Mesothelial cell of epicardium (in vitro differentiated cells): ENCODE data around the gene LUZP1. TPM values are rescaled to one million over a fixed set of nuclear protein-coding genes. Genes with fewer than 3 reads are reported as not detected.

ENCODE experiments used
- DNase-seq, 2 experiments: peaks; one replicate each; pipeline ENCODE4 v3.0.0; 2021; ENCODE audit warnings: low spot score in 2 of 2; ENCODE audit not compliant: unreplicated experiment in 2 of 2
- H3K27ac Mint-ChIP-seq: 2 replicates; pipeline ENCODE4 v1.8.0; 2021; ENCODE audit warnings: mixed read lengths
- H3K27me3 Mint-ChIP-seq: 2 replicates; pipeline ENCODE4 v1.8.0; 2021; ENCODE audit warnings: low read depth, mixed read lengths
- H3K36me3 Mint-ChIP-seq: 2 replicates; pipeline ENCODE4 v1.8.0; 2021; ENCODE audit warnings: mixed read lengths
- H3K4me1 Mint-ChIP-seq: 2 replicates; pipeline ENCODE4 v1.8.0; 2021; ENCODE audit warnings: mixed read lengths
- H3K4me3 Mint-ChIP-seq: 2 replicates; pipeline ENCODE4 v1.8.0; 2021; ENCODE audit warnings: mild to moderate bottlenecking, moderate library complexity, mixed read lengths
- H3K9me3 Mint-ChIP-seq: 2 replicates; pipeline ENCODE4 v1.8.0; 2021; ENCODE audit warnings: mixed read lengths
- total RNA-seq: library from RNA; stranded (reverse); gene quantifications from 3 replicates; pipeline ENCODE4 v1.2.1, GENCODE V29; 2021
- TF ChIP-seq, protein P1 (sequence below): fragments of 200-600 bp; sonication (generic); IDR thresholded peaks from one replicate; pipeline ENCODE4 v1.5.0; 2021; ENCODE audit warnings: antibody characterized with exemption; ENCODE audit not compliant: unreplicated experiment

Gene LUZP1
- total RNA-seq, 1 donor from 2014 or later = 67.6 TPM

DNA sequence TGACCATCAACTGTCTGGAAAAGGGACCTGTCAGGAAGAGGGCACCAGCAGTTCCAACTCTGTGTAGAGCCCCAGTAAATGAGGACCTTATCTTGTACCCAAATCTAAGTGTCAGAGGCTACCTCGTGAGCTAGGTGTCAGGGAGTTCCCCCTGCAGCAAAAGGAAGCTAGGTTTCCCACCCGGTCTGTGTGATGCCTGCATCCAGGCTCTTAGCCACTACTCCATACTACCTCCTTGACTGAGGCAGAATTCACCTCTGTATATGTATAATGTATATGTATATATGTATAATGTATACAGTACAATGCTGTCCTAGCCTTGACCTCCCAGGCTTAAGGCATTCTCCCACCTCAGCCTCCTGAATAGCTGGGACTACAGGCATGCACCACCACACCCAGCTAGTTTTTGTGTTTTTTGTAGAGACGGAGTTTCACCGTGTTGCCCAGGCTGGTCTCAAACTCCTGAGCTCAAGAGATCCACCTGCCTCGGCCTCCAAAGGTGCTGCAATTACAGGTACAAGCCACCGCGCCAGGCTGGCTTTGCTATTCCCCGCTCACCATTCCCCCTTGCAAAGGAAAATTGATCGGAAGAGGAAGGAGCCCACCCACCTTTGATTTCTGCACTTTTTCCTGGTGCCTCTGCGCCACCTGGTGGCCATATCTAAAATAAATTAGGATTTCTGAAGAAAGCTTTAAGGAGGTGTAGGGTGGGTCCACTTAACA lies 15.7 kb upstream of the LUZP1 start:
- H3K36me3 Mint-ChIP-seq = no peaks in the 10 kb centered on the region
- peaks cover 9% of the 10 kb centered on the region for H3K27me3 Mint-ChIP-seq
- no peaks in the 10 kb centered on the region for H3K9me3 Mint-ChIP-seq
- no peak overlapping the region for H3K27ac Mint-ChIP-seq
- DNase-seq = peak in 1 of 2 experiments; percentile 68
- peak overlapping the region; percentile 61 for H3K4me3 Mint-ChIP-seq
- TF ChIP-seq, protein P1, sequence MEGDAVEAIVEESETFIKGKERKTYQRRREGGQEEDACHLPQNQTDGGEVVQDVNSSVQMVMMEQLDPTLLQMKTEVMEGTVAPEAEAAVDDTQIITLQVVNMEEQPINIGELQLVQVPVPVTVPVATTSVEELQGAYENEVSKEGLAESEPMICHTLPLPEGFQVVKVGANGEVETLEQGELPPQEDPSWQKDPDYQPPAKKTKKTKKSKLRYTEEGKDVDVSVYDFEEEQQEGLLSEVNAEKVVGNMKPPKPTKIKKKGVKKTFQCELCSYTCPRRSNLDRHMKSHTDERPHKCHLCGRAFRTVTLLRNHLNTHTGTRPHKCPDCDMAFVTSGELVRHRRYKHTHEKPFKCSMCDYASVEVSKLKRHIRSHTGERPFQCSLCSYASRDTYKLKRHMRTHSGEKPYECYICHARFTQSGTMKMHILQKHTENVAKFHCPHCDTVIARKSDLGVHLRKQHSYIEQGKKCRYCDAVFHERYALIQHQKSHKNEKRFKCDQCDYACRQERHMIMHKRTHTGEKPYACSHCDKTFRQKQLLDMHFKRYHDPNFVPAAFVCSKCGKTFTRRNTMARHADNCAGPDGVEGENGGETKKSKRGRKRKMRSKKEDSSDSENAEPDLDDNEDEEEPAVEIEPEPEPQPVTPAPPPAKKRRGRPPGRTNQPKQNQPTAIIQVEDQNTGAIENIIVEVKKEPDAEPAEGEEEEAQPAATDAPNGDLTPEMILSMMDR = peak; percentile 99
- no peaks in the 10 kb centered on the region for H3K4me1 Mint-ChIP-seq

DNA sequence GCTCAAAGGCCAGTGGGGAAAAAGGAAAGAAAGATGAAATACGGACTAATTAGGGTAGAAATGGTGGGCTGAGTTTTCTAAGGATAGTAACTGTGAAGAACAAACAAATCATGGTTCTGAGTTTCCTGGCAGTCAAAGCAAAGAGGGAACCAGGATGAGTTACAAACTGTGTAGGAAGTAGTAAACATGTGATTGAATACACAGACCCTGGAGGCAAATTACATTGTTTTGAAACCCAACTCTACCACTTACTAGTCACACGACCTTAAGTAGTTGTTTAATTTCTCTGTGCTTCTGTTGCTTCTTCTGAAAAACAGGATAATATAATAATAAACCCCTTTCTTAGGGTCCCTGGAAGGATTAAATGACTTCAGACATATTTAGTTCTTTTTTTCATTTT lies 11.2 kb upstream of the LUZP1 start:
- DNase-seq = no peak
- no peaks in the 10 kb centered on the region for H3K9me3 Mint-ChIP-seq
- no peak overlapping the region for H3K27ac Mint-ChIP-seq
- TF ChIP-seq, protein P1 = no peak
- peaks cover 13% of the 10 kb centered on the region for H3K27me3 Mint-ChIP-seq
- peaks cover 3% of the 10 kb centered on the region for H3K4me1 Mint-ChIP-seq
- no peaks in the 10 kb centered on the region for H3K36me3 Mint-ChIP-seq
- no peak overlapping the region for H3K4me3 Mint-ChIP-seq

DNA sequence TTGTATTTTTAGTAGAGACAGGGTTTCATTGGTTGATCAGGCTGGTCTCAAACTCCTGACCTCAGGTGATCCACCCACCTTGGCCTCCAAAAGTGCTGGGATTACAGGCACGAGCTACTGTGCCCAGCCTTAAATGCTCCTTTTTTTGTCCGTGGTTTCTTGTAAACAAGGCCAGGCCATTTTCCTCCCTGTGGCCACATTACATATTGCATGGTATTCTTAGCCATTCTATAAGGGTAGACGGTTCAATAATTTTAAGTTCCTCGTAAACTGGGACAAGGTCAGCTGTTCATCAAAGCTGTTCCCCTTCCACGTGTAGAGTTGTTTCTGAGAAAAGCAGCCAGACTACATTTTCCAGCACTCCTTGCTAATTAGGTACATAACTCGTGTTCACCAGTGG lies 10.3 kb upstream of the LUZP1 start:
- H3K9me3 Mint-ChIP-seq = no peaks in the 10 kb centered on the region
- no peaks in the 10 kb centered on the region for H3K36me3 Mint-ChIP-seq
- peaks cover 3% of the 10 kb centered on the region for H3K4me1 Mint-ChIP-seq
- no peak overlapping the region for H3K27ac Mint-ChIP-seq
- TF ChIP-seq, protein P1 = peak; percentile 71
- no peak for DNase-seq
- H3K4me3 Mint-ChIP-seq = peak overlapping the region; percentile 77
- peaks cover 8% of the 10 kb centered on the region for H3K27me3 Mint-ChIP-seq

DNA sequence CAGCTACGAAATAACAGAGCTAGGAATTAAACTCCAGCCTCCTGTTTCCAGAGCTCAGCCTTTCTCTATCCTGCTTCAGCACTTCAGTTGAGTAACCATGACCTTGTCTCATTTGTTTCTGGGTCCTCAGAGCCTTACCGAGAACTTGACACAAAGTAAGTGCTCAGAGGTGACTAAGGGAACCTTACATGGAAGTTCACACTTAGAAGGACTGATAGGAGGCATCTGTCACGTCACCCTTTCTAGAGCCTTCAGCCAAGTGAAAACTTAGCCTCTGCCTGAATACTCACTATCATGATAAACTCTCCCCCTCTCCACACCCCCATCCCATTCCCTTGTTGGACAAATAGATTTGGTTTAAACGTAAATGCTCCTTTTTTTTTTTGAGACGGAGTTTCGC lies 9.8 kb upstream of the LUZP1 start:
- H3K27ac Mint-ChIP-seq = no peak overlapping the region
- peaks cover 3% of the 10 kb centered on the region for H3K4me1 Mint-ChIP-seq
- H3K4me3 Mint-ChIP-seq = peak overlapping the region; percentile 77
- no peak for DNase-seq
- no peaks in the 10 kb centered on the region for H3K9me3 Mint-ChIP-seq
- no peaks in the 10 kb centered on the region for H3K36me3 Mint-ChIP-seq
- TF ChIP-seq, protein P1 = no peak
- peaks cover 4% of the 10 kb centered on the region for H3K27me3 Mint-ChIP-seq

DNA sequence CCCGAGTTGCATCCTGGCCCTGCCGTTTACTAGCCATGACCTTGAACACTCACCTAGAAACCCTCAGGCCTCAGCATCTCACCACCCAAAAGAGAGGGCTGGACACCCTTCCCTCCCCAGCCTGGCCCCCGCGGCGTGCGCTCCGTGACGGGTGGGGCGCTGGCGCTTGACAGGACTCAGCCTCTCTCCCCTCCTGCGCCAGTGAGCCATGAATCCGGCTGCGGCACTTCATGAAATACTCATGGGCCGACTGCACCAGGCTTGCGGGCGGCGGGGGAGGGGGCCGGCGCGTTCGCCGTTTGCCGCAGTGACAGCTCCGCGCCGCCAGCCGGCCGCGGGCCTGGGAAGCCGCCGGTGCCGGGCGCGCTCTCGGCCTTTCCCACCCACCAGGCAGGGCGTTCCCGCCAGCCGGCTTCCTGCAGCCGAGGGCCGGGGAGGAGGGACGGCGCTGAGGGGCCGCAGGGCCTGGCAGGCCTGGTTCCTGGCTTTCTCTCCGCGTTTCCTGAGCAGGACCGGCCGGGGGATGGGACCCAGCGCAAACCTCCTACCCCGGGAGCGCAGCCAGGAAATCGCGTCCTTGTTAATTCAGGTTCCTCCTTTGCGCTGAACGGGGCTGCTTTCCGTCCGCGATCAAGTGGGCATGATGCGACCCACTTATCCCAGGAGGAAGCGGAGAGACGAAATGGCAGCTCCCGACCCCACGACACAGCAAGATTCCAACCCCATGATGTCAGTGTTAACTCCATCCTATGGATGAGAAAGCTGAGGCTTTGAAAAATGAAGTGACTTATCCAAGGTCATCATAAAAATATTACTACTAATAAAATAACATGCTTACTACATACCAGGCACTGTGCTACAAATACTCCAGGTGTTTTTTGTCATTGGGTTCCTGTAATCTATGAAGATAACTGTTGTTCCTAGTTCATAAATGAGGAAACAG lies 9.1 kb upstream of the LUZP1 start:
- Mint-ChIP-seq H3K4me1 (peaks cover 3% of the 10 kb centered on the region), H3K9me3 (no peaks in the 10 kb centered on the region), H3K36me3 (no peaks in the 10 kb centered on the region), H3K4me3 (peak overlapping the region; percentile 77), H3K27ac (peak overlapping the region; percentile 90), H3K27me3 (peaks cover 4% of the 10 kb centered on the region)
- DNase-seq = peak; percentile 65 to 84
- TF ChIP-seq, protein P1 = no peak
